ENCODE measurements around the gene CREG1. TPM values are rescaled to one million over a fixed set of nuclear protein-coding genes. Genes with fewer than 3 reads are reported as not detected.

The CREG1 gene
- total and polyA plus RNA-seq, 2 of the 8 experiments (the other 6 are each of a cell fraction or from before 2014, with no cell fraction given): 29.8 to 30.1 TPM

- POLR2A ChIA-PET (ENCODE audit: partially characterized antibody): interaction anchor here (4.9 kb wide), 1 partner anchor 10 kb away, joined by 32 read pairs; the partner anchor contains the start of gene CREG1
- no peak overlapping the region for H4K8ac ChIP-seq (ENCODE audit: extremely low read depth, insufficient read depth, low read length)
- no peak overlapping the region for H2AFZ ChIP-seq (ENCODE audit: low read length)
- H4K20me1 ChIP-seq (replicated peaks in 1 of 2; ENCODE audit: control insufficient read depth in 1 of 2, insufficient read depth in 2 of 2, low read length in 2 of 2): no peaks in the 10 kb centered on the region
- no peaks in the 10 kb centered on the region for H3K4me1 ChIP-seq (replicated peaks in 1 of 4; ENCODE audit: control insufficient read depth in 3 of 4, insufficient read depth in 4 of 4, low read length in 3 of 4)
- H2BK15ac ChIP-seq (ENCODE audit: low read length): no peak overlapping the region
- H3K27me3 ChIP-seq (replicated peaks in 1 of 4; ENCODE audit: control insufficient read depth in 3 of 4, extremely low read depth in 1 of 4, insufficient read depth in 3 of 4, low read length in 3 of 4): no peaks in the 10 kb centered on the region
- H2BK12ac ChIP-seq (ENCODE audit: low read depth, low read length): no peak overlapping the region
- H3K4me2 ChIP-seq (ENCODE audit: insufficient read depth in 1 of 2, low read depth in 2 of 2, low read length in 2 of 2): no peak overlapping the region
- H3K79me2 ChIP-seq (ENCODE audit: control insufficient read depth in 1 of 2, insufficient read depth in 2 of 2, low read length in 2 of 2): no peaks in the 10 kb centered on the region
- no peak overlapping the region for H3K9ac ChIP-seq (replicated peaks in 1 of 4; ENCODE audit: extremely low read depth in 1 of 4, low read depth in 3 of 4, low read length in 3 of 4)
- no peaks in the 10 kb centered on the region for H3K79me1 ChIP-seq (ENCODE audit: low read depth, low read length)
- TF ChIP-seq GTF2F1 (IDR thresholded peaks at IDR 0.05; ENCODE audit: borderline replicate concordance, low read depth, low read length): no peak
- TF ChIP-seq CHD1 (IDR thresholded peaks at IDR 0.05; ENCODE audit: low read depth, low read length): no peak
- no peak for TF ChIP-seq NRF1 (IDR thresholded peaks at IDR 0.05; ENCODE audit: low read depth, low read length)
- TF ChIP-seq CHD2 (IDR thresholded peaks at IDR 0.05; ENCODE audit: low read length): no peak
- no peaks in the 10 kb centered on the region for H3K9me3 ChIP-seq (ENCODE audit: insufficient read depth in 2 of 2, low read depth in 1 of 2, low read length in 1 of 2)
- no peak overlapping the region for H3K14ac ChIP-seq (ENCODE audit: insufficient read length)
- no peaks in the 10 kb centered on the region for H3K36me3 ChIP-seq (ENCODE audit: control insufficient read depth in 2 of 4, insufficient read depth in 4 of 4, low read length in 3 of 4)
- no peak overlapping the region for H3K18ac ChIP-seq (ENCODE audit: extremely low read depth, low read length)
- H3K56ac ChIP-seq (replicated peaks; ENCODE audit: insufficient read length, low read depth, low read length): no peak overlapping the region
- H3K23ac ChIP-seq (ENCODE audit: insufficient read length): no peak overlapping the region
- H2BK120ac ChIP-seq (replicated peaks; ENCODE audit: low read depth, low read length): no peak overlapping the region
- CTCF ChIA-PET (ENCODE audit: partially characterized antibody): interaction anchor here (1.1 to 5.4 kb wide), 4 partner anchors 9 to 125 kb away, joined by 3 to 26 read pairs (median 4); partner anchors contain the start of gene CREG1
- no peak overlapping the region for H2BK20ac ChIP-seq (ENCODE audit: low read length)
- H2AK5ac ChIP-seq (ENCODE audit: low read depth, low read length): no peak overlapping the region
- 87% methylated on average over 1 of the region's 1 CpG; no CpG with 5 or more reads in 1 of the 2 experiments for WGBS, 2 experiments (ENCODE audit: extremely low coverage in 1 of 2, insufficient coverage in 1 of 2, insufficient read length in 1 of 2, insufficient replicate concordance in 2 of 2, low coverage in 1 of 2, low lambda C conversion rate in 2 of 2, missing lambda C conversion rate in 1 of 2)
- H3K23me2 ChIP-seq (ENCODE audit: low read depth, low read length): no peaks in the 10 kb centered on the region
- no peak overlapping the region for H4K5ac ChIP-seq (ENCODE audit: insufficient read length, low read depth, low read length)
- H3K27ac ChIP-seq (ENCODE audit: low read depth, low read length): no peak overlapping the region
- no peak for DNase-seq (ENCODE audit: low read depth in 1 of 2, low spot score in 2 of 2)
- FAIRE-seq: no peak
- no peak overlapping the region for H4K91ac ChIP-seq (replicated peaks; ENCODE audit: insufficient read length, low read length)
- no peak overlapping the region for H3K4me3 ChIP-seq (ENCODE audit: extremely low read depth in 1 of 4, insufficient read depth in 2 of 4, low read depth in 3 of 4, low read length in 4 of 4)
- no peak overlapping the region for H3K4ac ChIP-seq (replicated peaks; ENCODE audit: insufficient read length, low read depth, low read length)
- no peak overlapping the region for H2BK5ac ChIP-seq (ENCODE audit: low read depth, low read length)
Measured at GRCh38 chr1:167562702-167563101, 9.1 kb upstream of the CREG1 start.

Data from H1 (cell line).